GM23248 (cell line): ENCODE measurements around the gene KEAP1.
"Not testable (repeated sequence)": the region's sequence is repeated elsewhere in the genome, so short reads cannot be mapped to it uniquely, and the experiment has no call there.

ENCODE experiments used
- EZH2 ChIP-seq: fragments of 200-600 bp; sonication (generic); IDR thresholded peaks from 2 replicates; pipeline ENCODE4 v1.6.1; 2018; ENCODE audit warnings: antibody characterized with exemption, mild to moderate bottlenecking; ENCODE audit not compliant: insufficient read depth, poor library complexity, severe bottlenecking
- EZH2phosphoT487 ChIP-seq: fragments of 200-600 bp; sonication (generic); IDR thresholded peaks from 2 replicates; pipeline ENCODE4 v1.6.1; 2018; ENCODE audit warnings: antibody characterized with exemption, moderate library complexity, mild to moderate bottlenecking, low read depth; ENCODE audit not compliant: insufficient read depth

DNA sequence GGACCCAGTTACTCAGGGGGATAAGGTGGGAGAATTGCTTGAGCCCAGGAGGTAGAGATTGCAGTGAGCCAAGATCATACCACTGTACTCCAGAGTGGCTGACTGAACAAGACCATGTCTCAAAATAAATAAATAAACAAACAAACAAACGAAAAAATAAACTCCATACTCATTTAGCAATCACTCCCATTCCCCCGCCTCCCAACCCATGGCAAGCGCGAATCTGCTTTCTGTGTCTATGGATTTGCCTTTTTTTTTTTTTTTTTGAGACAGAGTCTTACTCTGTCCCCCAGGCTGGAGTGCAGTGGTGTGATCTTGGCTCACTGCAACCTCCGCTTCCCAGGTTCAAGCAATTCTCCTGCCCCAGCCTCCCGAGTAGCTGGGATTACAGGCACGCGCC is 23.7 kb upstream of the KEAP1 start:
- TF ChIP-seq EZH2, EZH2phosphoT487: not testable (repeated sequence)
